GM21723 (cell line): Measurements from ENCODE around the gene CDH4.

Experiments
- ATAC-seq: cut with Tn5 transposase; IDR thresholded peaks from one replicate; pipeline ENCODE4 v1.9.1; 2021; ENCODE audit warnings: mild to moderate bottlenecking, moderate library complexity; ENCODE audit not compliant: unreplicated experiment

Gene CDH4

DNA sequence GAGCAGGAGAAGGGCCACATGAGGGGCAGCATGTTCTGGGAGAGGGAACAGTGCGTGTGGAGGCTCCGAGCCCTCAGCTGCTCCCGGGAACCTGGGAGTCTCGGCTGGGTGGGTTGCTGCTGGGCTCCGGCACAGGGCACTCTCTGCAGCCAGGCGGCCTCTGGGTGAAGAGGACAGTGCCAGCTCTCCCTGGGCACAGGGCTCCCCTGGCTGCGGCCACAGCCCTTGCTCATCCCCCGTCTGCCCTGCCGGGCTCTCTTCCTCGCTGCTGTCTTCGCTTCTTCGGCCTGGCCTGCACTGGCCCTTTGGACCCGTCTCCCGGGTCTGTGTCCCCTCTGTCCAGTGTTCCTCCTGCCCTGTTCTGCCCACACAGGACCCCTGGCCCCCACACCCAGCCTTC lies 48.2 kb downstream of the CDH4 start:
- no peak for ATAC-seq

- no peak for ATAC-seq
Observed at GRCh38 chr20:61300709-61301108, 48.6 kb downstream of the CDH4 start.

DNA sequence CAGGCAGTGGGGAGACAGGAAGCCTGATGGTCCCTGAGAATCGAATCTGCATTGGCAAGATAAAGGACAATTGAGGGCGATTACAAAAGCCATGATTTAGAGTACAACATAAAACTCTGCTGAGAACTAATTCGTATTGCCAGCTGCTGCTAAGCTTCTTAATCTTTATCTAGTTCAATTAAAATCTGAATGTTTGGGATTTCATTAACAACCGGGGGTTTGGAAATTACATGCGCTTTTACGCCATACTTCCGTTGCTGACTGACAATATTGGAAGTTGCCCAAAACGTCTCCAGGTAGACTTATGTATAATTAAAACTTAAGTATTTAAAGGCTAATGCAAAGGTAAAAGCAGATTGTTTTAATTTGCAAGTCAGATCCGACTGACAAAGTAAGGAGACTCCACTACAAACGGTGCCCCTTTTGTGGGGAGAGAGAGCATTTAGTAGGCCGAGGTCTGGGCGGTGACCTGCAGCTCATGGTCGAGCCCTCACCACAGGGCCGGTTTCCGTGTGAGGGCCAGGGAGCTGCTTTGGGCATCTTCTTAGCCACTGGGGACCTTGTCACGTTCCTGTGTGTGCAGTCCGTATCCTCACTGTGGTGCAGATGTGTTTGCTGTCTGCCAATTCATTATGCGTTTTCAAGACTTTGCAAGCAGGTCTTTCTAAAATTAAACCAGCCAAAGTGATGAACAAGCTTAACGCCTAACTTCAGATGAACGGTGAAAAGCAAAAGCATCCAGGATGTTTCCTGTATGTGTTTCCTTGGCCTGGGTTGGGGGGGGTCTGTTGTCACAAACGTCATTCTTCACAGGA lies 49.9 kb downstream of the CDH4 start:
- ATAC-seq = no peak

DNA sequence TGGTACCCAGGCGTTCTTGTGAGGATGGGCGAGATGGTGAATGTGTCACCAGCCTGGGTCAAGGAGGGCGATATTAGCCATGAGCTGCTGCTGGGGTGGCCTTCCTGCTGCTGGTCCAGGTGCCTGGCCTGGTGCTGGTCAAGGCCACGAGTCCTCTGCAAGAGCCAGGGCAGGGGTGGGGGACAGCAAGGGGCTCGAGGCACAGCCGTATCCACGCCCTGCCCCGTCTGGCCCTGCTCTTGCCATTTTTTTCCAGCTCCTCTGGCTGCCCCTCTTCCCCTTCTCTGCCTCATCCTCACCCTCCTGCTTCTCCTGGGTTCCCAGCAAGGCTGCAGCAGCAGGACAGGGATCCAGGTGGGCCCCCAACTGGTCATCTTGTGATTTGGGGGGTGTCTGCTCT lies 51.2 kb downstream of the CDH4 start:
- no peak for ATAC-seq

- ATAC-seq = no peak
Observed at GRCh38 chr20:61303675-61304074, 51.6 kb downstream of the CDH4 start.

GRCh38 chr20:61304750-61305149 lies 52.7 kb downstream of the CDH4 start:
- no peak for ATAC-seq

GRCh38 chr20:61306937-61307475 lies 54.9 kb downstream of the CDH4 start:
- ATAC-seq = no peak

DNA sequence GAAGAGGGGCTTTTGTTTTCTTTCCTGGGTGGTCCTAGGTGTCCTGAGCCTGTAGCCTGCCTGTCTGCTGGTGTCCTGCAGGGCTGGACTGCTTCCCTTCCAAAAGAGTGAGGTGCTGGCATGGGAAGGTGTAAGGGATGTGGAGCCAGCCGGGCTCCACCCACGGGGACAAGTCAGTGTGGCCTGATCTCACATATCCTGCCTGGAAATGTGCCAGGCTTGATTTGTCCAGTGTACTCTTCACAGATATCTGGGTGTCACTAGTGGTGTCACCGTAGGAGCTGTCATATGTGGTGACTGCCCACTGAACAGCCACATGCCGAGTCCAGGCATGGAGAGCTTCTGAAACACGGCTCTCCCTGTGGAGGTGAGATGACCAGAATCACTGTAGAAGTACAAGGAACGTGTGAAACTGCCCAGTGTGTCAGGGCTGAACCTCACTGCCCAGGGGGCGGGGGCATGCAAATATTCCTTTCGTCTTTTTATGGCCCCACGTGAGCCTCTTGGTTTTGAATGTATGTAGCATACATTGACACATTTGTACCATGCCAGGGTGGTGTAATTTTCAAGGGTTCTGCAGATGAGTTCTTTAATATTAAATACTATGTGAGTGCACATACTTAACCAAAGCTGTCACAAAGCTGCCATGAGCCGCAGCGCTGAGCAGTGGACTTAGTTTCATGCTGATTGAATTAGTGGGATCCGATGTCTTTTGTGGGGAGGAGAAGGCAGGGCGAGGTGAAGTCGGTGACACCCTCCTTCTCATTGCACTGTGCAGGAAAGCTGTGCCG lies 55.8 kb downstream of the CDH4 start:
- no peak for ATAC-seq

DNA sequence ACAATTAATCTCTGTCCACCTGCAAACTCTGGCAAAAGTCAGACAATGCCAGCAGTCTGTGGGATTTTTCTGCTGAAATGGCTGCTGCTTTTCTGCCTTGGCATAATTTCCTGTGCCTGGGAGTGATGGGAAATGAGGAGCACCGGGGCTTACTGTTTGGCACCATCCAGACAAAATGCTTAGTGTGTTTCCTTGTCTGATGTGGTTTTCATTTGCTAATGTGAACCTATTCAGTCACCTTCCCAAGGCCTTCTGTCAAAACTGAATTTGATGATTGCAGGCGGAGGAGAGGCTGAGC lies 56.4 kb downstream of the CDH4 start:
- no peak for ATAC-seq

DNA sequence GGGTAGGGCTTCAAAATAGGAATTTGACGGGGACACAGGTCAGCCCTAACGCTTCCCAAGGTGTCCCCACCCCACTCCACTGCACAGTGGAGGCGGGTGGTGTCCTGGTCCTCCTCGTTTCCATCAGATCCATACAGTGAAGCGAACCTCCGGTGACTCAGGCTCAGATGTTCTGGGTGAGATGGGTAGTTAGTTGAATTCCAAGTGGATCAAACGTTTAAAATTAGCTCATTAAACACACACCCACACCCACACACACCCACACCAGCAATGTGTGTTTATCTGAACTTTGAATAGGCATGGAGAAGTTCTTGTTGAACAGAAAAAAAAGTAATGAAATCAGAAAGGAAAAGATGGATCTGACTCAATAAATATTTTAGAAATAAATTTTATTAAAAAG lies 58.9 kb downstream of the CDH4 start:
- no peak for ATAC-seq

DNA sequence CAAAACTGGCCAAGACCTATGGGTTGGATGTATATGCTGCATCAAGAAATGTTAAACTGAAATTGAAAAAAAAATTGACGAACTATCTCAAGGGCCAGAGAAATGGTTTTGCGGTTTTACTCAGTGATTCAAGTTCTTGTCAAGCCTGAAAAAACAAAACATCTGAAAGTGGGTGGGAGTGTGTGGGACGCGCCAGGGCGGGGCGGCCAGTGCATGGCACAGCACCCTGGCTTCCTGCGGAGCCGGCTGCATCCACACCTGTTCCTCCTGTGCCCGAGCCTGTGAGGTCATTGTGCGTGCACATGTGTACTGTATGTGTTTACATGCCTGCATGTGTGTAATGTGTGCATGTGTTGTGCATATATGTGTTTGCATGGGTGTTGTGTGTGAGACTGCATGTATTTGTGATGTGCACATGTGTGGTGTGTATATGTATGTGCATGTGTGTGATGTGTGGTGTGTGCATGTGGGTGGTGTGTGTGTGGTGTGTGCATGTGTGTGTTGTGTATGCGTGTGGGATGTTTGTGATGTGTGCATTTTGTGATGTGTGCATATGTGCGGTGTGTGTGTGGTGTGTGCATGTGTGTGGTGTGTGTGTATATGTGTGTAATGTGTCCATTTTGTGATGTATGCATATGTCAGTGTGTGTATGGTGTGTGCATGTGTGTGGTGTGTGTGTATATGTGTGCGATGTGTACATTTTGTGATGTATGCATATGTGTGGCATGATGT lies 59.8 kb downstream of the CDH4 start:
- no peak for ATAC-seq

DNA sequence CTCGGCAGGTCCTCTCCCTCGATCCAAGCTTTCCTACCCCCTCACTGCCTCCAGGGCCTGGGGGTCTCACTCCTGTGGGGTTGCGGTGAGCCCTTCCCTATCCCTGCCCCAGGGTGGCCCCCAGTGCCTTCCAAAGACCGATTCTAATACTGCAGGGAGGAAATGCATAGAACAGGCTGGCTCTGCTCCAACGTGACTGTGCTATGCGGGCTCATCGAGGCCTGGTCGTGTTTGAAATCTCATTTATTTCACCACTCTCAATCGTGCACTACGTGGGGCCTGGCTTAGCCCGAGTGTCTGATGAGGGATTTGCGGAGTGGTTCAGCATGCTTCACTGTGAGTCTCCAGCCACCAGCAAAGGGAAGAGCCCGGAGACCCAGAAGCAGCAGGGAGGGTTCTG lies 60.9 kb downstream of the CDH4 start:
- no peak for ATAC-seq

GRCh38 chr20:61313396-61313795 lies 61.3 kb downstream of the CDH4 start:
- no peak for ATAC-seq

- ATAC-seq = no peak
Observed at GRCh38 chr20:61314326-61315010, 62.4 kb downstream of the CDH4 start.

DNA sequence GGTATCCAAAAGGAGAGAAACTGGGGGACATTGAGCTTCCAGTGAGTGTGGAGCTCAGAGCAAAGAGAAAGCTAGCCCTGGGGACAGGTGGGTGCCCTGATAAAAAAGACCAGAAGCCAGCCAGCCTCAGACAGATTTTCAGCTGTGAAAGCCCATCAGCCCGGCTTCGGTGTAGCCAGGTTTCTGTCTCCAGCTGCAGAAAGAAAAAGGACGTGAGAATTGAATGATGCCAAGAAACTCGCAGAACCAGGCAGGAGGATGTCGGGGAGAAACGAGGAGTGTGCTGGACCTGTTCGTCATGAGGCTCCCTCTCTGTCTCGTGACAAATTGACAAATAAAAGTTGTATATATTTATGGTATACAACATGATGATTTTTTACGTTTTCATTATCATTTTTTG lies 63.3 kb downstream of the CDH4 start:
- no peak for ATAC-seq

GRCh38 chr20:61316346-61316745 lies 64.3 kb downstream of the CDH4 start:
- ATAC-seq = no peak

DNA sequence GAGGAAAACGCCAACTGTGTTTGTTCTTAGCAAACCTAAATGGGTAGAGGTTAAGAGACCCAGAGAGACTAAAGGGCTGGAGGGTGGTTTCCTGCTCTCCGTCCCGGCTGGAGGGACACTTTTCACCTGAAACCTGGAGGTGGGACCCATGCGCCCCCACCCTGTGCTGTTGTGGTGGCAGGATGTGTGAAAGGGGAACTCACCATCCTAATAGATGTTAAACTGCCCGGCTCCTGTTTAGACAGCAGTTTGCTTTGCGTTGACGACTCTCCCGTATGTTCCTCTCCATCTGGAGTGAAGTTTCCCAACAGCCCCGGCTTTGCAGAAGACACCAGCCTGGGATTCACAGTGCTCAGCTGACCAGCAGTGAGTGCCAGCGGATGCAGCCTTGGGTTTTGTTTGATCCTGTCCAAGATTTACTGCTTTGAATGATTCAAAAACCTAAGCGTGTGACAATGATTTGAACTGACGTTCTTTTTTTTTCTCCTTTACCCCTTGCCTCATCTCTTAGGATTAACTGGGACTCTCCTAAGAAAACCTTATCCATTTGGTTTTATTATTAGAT lies 66.0 kb downstream of the CDH4 start:
- ATAC-seq = no peak

- ATAC-seq = no peak
Observed at GRCh38 chr20:61320691-61321425, 68.8 kb downstream of the CDH4 start.

DNA sequence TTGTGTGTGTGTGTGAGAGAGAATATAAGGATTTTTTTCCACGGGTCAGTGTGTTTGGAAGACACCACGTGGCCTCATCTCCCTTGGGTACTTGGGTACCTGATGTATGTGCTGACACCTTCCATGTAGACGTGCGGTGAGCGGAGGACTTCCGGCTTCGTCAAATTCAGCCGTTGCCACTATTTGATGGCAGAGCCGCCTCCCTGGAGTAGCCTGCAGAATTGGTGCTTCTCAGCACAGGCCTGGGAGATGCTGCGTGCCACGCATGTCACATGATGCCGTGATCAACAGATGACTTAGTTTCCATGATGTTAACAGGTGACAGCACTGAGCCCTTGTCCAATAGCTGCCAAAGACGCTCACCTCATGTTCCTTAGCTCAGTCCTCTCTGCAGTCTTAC lies 69.4 kb downstream of the CDH4 start:
- no peak for ATAC-seq
